HFF-Myc (cell line): ENCODE results near the gene ACER3.

Source experiments
- DNase-seq: peaks from one replicate; pipeline ENCODE4 v3.0.0-alpha.2; 2011; ENCODE audit warnings: low read depth; ENCODE audit errors: extremely low read depth
- H3K4me3 ChIP-seq: replicated peaks from 2 replicates; pipeline ENCODE4 v1.5.1; 2011; ENCODE audit warnings: low read depth, mild to moderate bottlenecking, control low read depth, low read length
- TF ChIP-seq, protein P1 (sequence below): IDR thresholded peaks from 2 replicates; pipeline ENCODE4 v1.5.1; 2012; ENCODE audit warnings: mild to moderate bottlenecking, low read depth, low read length, control low read depth; ENCODE audit errors: missing control alignments

ACER3 gene

DNA sequence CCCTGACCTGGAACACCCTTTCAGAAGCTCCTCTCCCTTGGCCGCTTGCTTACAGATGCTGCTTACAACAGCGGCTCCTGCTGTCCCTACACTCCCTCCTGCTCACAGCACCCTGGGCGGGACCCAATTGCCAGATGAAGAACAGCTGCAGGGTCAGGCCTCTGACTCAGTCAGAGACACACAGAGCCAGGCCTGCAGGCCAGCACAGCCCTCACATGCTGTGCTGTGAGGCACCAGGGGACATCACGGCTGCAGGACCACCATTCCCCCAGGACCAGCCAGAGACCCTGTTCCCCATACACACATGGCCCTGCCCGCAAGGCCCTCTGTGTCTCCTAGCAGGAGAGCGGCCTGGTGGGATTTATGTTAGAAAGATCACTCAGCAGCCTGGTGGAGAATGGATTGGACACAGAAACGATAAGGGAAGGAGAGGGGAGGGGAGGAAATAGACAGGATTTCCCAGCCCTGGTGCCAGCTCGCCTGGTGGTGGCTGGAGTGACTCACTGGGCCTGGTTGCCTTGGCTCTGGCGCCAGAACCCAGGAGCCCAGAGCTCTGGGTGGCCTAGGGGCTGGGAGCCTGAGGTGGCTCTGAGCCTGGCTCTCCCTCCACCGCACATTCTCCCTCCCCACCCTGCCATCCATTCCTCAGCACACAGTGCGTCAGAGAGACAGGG lies 212.7 kb downstream of the ACER3 start:
- no peak overlapping the region for H3K4me3 ChIP-seq
- TF ChIP-seq, protein P1, sequence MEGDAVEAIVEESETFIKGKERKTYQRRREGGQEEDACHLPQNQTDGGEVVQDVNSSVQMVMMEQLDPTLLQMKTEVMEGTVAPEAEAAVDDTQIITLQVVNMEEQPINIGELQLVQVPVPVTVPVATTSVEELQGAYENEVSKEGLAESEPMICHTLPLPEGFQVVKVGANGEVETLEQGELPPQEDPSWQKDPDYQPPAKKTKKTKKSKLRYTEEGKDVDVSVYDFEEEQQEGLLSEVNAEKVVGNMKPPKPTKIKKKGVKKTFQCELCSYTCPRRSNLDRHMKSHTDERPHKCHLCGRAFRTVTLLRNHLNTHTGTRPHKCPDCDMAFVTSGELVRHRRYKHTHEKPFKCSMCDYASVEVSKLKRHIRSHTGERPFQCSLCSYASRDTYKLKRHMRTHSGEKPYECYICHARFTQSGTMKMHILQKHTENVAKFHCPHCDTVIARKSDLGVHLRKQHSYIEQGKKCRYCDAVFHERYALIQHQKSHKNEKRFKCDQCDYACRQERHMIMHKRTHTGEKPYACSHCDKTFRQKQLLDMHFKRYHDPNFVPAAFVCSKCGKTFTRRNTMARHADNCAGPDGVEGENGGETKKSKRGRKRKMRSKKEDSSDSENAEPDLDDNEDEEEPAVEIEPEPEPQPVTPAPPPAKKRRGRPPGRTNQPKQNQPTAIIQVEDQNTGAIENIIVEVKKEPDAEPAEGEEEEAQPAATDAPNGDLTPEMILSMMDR = peak; percentile 63
- peak; percentile 76 for DNase-seq

DNA sequence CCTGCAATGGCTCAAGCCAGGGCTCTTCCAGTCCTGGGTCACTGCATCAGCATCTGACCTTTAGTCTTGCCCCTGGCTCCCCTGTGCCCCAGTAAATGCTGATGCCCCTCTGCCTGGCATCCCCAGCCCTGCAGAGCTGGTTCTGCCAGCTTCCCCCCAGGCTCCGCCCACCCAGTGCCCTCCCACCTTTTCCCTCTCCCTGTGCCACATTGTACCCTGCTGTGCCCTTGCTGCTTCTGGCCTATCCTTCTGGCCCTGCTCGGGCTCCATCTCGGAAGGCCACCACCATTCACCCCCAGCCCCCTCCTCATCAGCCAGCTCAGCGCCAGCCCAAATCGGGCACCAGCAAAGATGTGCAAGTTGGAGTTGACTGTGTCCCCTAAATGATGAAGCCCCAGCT lies 213.5 kb downstream of the ACER3 start:
- TF ChIP-seq, protein P1 = no peak
- DNase-seq = no peak
- H3K4me3 ChIP-seq = no peak overlapping the region

DNA sequence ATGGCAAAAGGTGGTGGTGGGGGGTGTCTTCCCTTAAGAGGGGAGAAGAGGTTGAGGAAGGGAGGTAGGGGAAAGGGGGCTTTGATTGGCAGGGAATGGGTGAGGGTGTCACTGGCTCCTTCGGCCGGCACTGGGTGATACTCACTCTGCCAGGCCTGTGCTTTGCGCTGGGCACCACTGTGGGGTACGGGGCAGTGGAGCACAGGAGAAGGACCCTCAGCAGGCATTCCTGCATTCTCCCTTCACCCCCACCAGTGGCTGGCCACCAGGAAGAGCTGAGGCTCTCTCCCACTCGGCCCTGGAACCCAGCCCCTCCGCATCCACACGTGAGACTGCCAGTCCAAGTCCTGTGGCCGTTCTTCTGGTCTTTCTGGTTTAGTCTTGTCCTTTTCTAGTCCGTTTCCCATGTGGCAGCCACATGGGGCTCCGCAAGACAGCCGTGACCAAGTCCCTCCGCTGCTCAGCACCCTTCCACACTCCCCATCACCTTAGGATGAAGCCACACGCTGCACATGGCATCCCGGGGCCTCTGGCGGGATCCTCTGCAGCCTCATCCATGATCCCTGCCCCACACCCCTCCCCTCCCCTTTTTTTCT lies 214.0 kb downstream of the ACER3 start:
- no peak overlapping the region for H3K4me3 ChIP-seq
- TF ChIP-seq, protein P1 = no peak
- no peak for DNase-seq

DNA sequence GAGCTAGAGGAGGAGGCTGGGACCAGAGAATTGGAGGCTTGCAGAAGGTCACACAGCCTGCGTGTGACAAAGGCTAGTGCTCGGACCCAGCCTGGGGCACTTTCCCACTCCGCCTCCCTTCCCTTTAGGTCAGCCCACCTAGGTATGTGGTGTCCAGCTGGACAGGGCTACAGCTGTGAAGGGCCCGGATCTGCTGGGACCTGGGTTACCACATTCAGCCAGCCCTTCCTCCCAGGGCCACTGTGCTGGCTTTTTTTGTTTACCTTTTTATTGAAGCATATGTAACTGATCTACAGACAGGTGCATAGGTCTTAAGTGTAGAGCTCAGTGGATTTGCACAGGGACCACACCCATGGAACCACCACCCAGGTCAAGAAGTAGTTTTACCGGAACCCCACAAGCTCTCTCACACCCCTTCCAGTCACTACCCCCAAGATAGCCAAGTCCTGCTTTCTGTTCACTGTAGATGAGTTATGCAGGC lies 214.7 kb downstream of the ACER3 start:
- no peak overlapping the region for H3K4me3 ChIP-seq
- TF ChIP-seq, protein P1 = no peak
- no peak for DNase-seq
